GM19035 (cell line): Measurements from ENCODE around the gene GLT8D1.

Experiments
- ATAC-seq: cut with Tn5 transposase; IDR thresholded peaks from one replicate; pipeline ENCODE4 v1.9.1; 2021; ENCODE audit not compliant: unreplicated experiment

GLT8D1 gene

DNA sequence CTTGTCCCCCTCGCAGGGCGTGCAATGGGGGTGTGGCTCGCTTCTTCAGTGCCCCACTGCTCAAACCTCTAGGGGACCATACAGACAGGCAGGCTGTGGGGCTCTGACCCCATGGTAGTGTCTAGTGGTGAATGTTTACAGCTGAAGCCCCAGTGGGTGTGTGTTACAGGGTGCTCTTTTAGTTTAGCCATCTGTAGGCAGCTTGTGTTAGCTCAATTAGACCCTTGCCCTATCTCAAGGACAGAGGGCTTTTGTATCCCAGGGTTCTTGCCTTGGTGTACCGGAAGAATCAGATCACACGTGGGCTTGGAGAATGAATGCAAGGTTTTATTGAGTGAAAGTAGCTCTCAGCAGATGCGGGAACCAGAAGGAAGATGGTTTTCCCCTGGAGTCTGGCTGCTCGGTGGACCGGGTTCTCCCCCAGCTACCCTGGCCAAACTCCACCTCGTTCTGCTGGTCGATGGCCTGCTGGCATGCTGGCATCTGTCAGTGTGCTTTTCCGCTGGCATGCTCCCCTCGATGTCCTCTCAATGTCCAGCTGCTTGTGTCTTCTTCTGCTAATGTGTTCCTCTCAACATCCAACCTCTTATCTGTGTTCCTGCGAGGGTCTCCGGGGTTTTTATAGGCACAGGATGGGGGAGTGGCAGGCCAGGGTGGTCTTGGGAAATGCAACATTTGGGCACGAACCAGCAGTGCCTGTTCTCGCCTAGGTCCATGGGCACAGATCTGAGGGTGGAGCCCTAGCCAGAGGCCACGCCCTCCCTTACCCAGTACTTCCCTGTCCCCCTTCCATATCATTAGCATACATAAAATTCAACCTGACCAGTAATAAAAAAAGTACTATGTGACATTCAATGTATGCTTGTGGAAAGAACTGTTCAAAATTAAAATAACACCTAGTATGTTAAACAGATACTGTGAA, 7.0 kb upstream of the GLT8D1 start:
- no peak for ATAC-seq

GRCh38 chr3:52710512-52710911, 4.9 kb upstream of the GLT8D1 start:
- no peak for ATAC-seq

GRCh38 chr3:52707585-52707984, 2.0 kb upstream of the GLT8D1 start:
- ATAC-seq, result no peak

DNA sequence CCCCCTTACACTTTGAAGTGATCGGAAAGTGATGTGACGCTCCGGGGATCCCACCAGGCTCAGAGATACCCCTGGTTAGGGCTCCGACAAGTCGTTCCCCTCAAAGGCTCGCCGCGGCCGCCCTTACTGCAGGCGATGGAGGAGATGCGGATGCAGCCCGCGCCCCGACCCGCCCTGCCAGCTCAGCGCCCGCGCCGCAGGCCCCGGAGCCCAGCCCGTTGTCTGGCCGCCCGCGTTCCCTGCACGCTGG, 228 bp downstream of the GLT8D1 start:
- ATAC-seq, result no peak

DNA sequence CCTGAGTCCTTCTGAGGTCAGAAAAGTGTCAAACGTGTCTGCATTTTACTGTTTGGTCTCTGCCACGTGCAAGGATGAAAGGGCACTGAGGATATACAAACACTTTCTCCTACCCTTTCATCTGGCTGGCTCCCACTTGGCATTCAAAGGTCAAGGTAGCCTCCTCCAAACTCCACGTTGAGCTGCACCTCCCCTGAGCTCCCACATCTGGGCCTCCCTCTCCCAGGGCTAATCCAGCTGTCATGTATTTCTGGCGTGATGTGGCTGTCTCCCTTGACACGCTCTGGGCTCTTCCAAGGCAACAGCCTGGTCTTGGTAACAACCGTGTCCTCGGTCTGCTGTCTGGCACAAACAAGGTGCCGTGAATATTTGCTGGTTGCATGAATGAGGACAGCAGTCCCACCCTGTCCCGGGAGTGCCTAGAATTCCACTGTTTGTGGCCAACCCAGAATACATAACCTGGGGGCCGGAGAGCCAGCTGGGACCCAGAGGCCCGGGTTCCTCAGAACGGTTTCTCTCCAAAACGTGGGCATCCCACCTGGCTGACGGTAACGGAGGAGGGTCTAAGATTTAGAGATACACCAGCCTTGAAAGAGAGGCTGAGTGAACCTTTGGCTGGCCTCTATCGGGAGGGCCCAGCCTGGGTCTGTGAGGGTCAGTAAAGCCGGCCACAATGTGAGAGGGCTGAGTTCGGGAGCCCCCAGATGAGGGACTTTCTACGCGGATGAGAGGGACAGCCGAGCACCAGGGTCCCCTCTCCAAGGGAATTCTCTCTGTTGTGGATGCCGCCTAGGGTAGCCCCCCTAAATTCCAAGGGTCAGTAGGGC, 767 bp downstream of the GLT8D1 start:
- ATAC-seq, result peak; percentile 3

- no peak for ATAC-seq
Observed at GRCh38 chr3:52703341-52703740, 2.2 kb downstream of the GLT8D1 start.

- no peak for ATAC-seq
Observed at GRCh38 chr3:52697632-52697965, 8.0 kb downstream of the GLT8D1 start.

GRCh38 chr3:52696830-52697631, 8.6 kb downstream of the GLT8D1 start:
- ATAC-seq, result no peak

- no peak for ATAC-seq
Observed at GRCh38 chr3:52695798-52696671, 9.6 kb downstream of the GLT8D1 start.

GRCh38 chr3:52694528-52695189, 10.9 kb downstream of the GLT8D1 start:
- ATAC-seq, result no peak

GRCh38 chr3:52693071-52693470, 12.5 kb downstream of the GLT8D1 start:
- ATAC-seq, result no peak

- ATAC-seq, result no peak
Observed at GRCh38 chr3:52690560-52690959, 15.0 kb downstream of the GLT8D1 start.

- ATAC-seq, result no peak
Observed at GRCh38 chr3:52689151-52689550, 16.4 kb downstream of the GLT8D1 start.

DNA sequence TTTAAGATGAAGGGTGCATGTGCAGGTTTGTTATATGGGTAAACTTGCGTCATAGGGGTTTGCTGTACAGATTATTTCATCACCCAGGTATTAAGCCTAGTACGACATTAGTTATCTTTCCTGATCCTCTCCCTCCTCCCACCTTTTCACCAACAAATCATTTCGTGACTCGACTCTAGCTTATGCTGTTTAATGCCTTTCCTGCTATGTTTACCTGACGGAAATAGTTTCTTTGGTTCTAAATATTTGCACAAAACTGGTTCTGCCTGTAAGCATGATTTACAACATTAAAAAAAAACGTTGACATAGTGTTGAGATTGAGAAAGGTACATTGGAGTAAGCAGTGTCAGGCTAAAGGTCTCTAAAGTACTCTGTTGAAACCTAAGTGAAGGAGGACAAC, 17.3 kb downstream of the GLT8D1 start:
- ATAC-seq, result no peak

DNA sequence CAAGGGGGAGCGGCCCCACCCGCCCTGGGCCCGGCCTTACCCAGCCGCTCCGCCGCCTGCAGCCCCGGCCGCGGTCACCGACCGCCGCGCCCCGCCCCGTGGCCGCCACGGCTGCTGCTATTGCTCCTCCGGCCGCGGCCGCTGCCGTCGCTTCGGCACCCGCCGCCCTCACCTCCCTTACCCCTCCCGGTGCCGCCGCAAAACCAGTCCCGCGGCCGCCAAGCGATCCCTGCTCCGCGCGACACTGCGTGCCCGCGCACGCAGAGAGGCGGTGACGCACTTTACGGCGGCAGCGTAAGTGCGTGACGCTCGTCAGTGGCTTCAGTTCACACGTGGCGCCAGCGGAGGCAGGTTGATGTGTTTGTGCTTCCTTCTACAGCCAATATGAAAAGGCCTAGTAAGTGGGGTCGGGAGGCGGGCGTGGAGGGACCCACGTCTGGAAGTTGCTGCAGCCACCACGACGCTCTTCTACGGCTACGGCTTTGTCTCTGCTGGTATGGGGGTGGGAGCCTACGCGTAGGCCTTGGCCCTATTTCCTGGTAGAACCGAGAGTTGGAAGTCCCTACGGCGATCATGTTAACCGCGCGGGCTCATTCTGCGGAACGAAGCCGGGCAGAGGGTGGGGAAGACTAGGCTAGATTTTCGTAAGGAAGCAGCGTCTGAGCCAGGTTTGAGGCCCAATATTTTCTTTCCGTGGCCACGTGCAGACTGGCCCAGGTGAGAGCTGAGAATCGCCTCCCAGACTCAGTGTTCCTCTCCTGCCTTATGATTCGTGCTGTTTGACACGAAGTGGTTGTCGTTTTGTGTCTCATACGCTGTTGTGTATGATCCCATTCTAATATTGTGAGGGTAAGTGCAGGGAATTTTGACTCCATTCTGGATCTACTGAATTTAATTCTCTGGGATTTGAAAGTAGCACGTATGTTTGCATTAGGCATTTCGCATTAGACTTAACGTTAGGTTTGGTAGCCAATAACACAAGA, 19.6 kb downstream of the GLT8D1 start, which contains the start of the genes GNL3 and PBRM1:
Gene GNL3 (plus strand): TSS at position 324 of the 983 bp plus-strand sequence. CDS start 61 bp downstream, at position 385.
Gene PBRM1 (minus strand): TSS at position 205 of the 983 bp plus-strand sequence.
- ATAC-seq, result peak; percentile 78

GRCh38 chr3:52685285-52685708, 20.3 kb downstream of the GLT8D1 start:
- peak; percentile 72 for ATAC-seq

- ATAC-seq, result no peak
Observed at GRCh38 chr3:52684184-52684583, 21.4 kb downstream of the GLT8D1 start.

DNA sequence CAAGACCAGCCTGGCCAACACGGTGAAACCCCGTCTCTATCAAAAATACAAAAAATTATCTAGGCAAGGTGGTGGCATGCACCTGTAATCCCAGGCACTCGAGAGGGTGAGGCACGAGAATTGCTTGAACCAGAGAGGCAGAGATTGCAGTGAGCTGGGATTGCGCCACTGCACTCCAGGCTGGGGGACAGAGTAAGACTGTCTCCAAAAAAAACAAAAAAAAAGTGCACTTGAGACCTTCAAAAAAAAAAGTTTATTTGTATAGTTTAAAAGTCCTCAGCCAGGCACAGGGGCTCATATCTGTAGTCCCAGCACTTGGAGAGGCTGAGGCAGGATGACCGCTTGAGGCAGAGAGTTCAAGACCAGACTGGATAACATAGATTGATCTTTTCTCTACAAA, 22.0 kb downstream of the GLT8D1 start:
- ATAC-seq, result no peak

- ATAC-seq, result no peak
Observed at GRCh38 chr3:52682016-52682415, 23.6 kb downstream of the GLT8D1 start.
